Aorta (tissue), 5 donors: ENCODE measurements around the gene RNF215. TPM values are rescaled to one million over a fixed set of nuclear protein-coding genes. Genes with fewer than 3 reads are reported as not detected.

Experiments used
- ATAC-seq: fragments of 200-7000 bp; cut with Tn5 transposase; one replicate; pipeline ENCODE4 v1.9.1; 2022; ENCODE audit warnings: moderate library complexity; ENCODE audit not compliant: low FRiP score
- DNase-seq, 2 donors: peaks; one replicate each; pipeline ENCODE4 v3.0.0-alpha.2; 2020
- H3K27ac ChIP-seq, 2 donors: one replicate each; pipeline ENCODE4 v1.5.1; 2013; ENCODE audit warnings: low read length in 2 of 2, mild to moderate bottlenecking in 2 of 2, moderate library complexity in 2 of 2, control low read depth in 1 of 2, inconsistent platforms in 1 of 2, low read depth in 1 of 2
- H3K27me3 ChIP-seq, 2 donors: one replicate each; pipeline ENCODE4 v1.6.1; 2013; ENCODE audit warnings: control low read depth in 1 of 2, low read length in 1 of 2, mild to moderate bottlenecking in 1 of 2, moderate library complexity in 1 of 2; ENCODE audit not compliant: insufficient read depth in 2 of 2, control insufficient read depth in 1 of 2
- H3K36me3 ChIP-seq, 2 donors: one replicate each; pipeline ENCODE4 v1.6.1; 2013; ENCODE audit warnings: control low read depth in 1 of 2, low read length in 1 of 2, mild to moderate bottlenecking in 1 of 2; ENCODE audit not compliant: insufficient read depth in 2 of 2, control insufficient read depth in 1 of 2
- H3K4me1 ChIP-seq, 2 donors: one replicate each; pipeline ENCODE4 v1.6.1; 2013; ENCODE audit warnings: low read length in 2 of 2, control low read depth in 1 of 2, mild to moderate bottlenecking in 1 of 2, moderate library complexity in 1 of 2; ENCODE audit not compliant: insufficient read depth in 2 of 2, control insufficient read depth in 1 of 2
- H3K4me3 ChIP-seq, 2 donors: one replicate each; pipeline ENCODE4 v1.5.1; 2013; ENCODE audit warnings: low read length in 2 of 2, control low read depth in 1 of 2, mild to moderate bottlenecking in 1 of 2
- H3K9me3 ChIP-seq: one replicate; pipeline ENCODE4 v1.6.1; 2013; ENCODE audit warnings: mild to moderate bottlenecking, low read length; ENCODE audit not compliant: control insufficient read depth
- WGBS, 2 donors: extraction: QIAGEN DNeasy Blood & Tissue Kit; methylation state at CpG; one replicate each; pipeline ENCODE4 v1.1.7; 2013; 5-methylcytosine and 5-hydroxymethylcytosine counted together
- intact Hi-C, 2 donors: fragments of 100-400 bp; cut with DNase I; formaldehyde crosslinking; loops; one replicate each; pipeline versions ENCODE4 v1.14.2 to v1.15.0; 2022
- polyA plus RNA-seq, 2 donors: library from polyadenylated mRNA; stranded (reverse); fragments of 200-250 nt; gene quantifications; one replicate each; pipeline ENCODE4 v1.2.3, GENCODE V29; 2013
- total RNA-seq, 2 donors: library from RNA; stranded (reverse); fragmentation: NEBNext Ultra II Directional; extraction: Animal tissue kit (Norgen Biotek cat#: 25700); gene quantifications; one replicate each; pipeline ENCODE4 v1.2.1, GENCODE V29; 2021
- donor health status: healthy with polysubstance abuse.
- donor health status: Bipolar disorder and iron deficiency.
- donor health status: DM: no; HTN: no; CAD: no.
- donor health status: DM: no; HTN: no; CAD: no.
- donor health status: DM: yes; HTN: yes; CAD: no.

The RNF215 gene
- total and polyA plus RNA-seq, 4 donors = 4.5 to 22.6 (median 18.3) TPM

DNA sequence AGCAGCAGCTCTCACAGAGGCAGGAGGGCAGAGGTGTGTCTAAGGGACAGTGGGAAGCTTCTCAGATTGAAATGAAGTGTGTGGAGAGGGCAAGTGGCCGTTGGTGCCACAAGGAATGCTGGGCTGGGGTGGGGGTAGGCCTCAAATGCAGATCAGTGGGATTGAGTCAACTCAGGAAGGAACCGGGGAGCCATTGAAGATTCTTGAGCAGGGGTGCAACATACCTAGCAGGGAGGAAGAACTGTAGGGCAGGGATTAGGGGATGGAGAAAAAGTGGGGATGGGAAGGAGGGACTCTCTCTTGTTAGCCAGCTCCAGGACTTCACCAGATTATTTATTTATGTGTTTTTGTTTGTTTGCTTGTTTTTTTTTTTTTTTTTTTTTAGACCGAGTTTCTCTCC lies 6.7 kb upstream of the RNF215 start:
- DNase-seq = no peak
- intact Hi-C loops = no loop called here
- H3K4me3 ChIP-seq = no peak overlapping the region
- ATAC-seq = no peak
- H3K4me1 ChIP-seq = peaks cover 0 to 2% of the 10 kb centered on the region in 2 donors
- no peak overlapping the region for H3K27ac ChIP-seq
- 83 to 92% methylated on average over 3 of the region's 3 CpGs for WGBS, 2 donors
- no peaks in the 10 kb centered on the region for H3K9me3 ChIP-seq
- no peaks in the 10 kb centered on the region for H3K36me3 ChIP-seq
- no peaks in the 10 kb centered on the region for H3K27me3 ChIP-seq

- 85% methylated on average over 7 of the region's 7 CpGs for WGBS, 2 donors
- intact Hi-C loops = no loop called here
- no peak for ATAC-seq
Observed at GRCh38 chr22:30393322-30393680, 6.1 kb upstream of the RNF215 start.

DNA sequence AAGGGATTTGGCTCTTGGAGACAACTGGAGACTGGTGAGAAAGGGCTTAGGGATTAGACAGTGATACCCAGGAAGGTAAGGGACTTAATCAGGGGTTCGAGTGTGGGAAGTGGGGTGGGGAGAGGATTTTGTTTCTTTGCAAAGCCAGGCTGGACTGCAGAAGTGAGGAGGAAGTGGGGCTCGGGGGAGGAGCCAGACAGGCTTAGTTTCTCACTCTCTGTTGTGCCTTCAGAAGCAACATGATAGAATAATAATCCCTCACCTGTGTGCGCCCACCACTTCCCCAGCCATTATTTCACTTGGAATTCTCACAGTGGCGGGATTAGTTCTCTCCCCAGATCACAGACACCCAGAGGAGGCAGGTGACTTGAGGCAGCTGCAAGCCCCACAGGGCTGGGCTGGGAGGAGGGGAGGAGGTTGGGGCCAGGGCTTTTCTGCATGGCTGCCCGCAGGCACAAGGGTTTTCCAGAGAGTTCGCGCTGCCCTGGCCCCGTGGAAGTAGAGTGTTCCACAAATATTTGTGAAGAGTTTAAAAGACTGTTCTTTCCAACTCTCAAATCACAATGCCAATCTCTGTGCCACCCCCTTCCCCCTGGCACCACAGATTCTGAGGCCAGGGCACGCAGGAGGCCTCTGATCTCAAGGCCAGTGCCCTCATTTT lies 5.6 kb upstream of the RNF215 start:
- Histone ChIP-seq H3K4me1 (no peaks in the 10 kb centered on the region), H3K9me3 (no peaks in the 10 kb centered on the region), H3K27me3 (no peaks in the 10 kb centered on the region), H3K36me3 (no peaks in the 10 kb centered on the region), H3K4me3 (no peak overlapping the region), H3K27ac (no peak overlapping the region)
- DNase-seq (no peak), ATAC-seq (no peak)
- WGBS, 2 donors = 72 to 78% methylated on average over 9 of the region's 9 CpGs
- intact Hi-C loops = no loop called here

More at GRCh38 chr22:30393322-30393680, 6.1 kb upstream of the RNF215 start:
- H3K9me3 ChIP-seq = no peaks in the 10 kb centered on the region
- no peak overlapping the region for H3K4me3 ChIP-seq
- no peaks in the 10 kb centered on the region for H3K4me1 ChIP-seq
- DNase-seq = no peak
- no peaks in the 10 kb centered on the region for H3K27me3 ChIP-seq
- H3K27ac ChIP-seq = no peak overlapping the region
- no peaks in the 10 kb centered on the region for H3K36me3 ChIP-seq

DNA sequence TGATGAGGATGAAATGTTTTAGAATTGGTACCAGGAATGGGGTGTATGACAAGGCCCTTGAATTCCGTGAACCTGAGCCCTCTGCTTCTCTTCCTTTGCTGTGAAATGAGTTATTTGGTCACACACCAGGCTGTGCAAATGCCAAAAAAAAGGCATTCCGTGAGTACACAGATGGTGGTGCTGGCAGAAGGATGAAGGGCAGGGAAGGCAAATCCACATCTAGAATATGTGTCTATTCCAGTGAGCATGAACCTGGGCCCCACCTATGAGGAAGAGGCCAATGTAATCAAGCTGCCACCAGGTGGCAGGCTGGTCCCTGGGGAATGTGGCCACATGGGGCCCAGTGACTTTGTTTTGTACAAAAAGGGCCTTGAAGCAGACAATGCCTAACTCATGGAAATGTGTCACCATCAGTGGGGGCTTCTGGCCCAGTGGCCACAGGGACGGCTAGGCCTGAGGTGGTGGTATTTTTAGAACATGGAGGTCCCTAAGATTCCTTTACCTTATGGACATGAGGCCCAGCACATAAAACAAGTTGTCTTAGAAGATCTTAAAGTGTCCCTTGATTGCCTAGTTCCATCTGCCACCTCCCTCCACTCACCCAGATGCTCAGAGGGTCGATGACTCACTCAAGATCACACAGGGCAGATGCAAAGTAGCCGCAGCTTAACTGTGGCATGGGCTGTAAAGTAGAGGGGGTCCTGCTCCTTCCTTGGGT lies 3.9 kb upstream of the RNF215 start:
- Histone ChIP-seq H3K36me3 (no peaks in the 10 kb centered on the region), H3K27me3 (no peaks in the 10 kb centered on the region), H3K4me1 (no peaks in the 10 kb centered on the region), H3K9me3 (no peaks in the 10 kb centered on the region), H3K4me3 (no peak overlapping the region), H3K27ac (no peak overlapping the region)
- 57 to 58% methylated on average over 5 of the region's 5 CpGs for WGBS, 2 donors
- intact Hi-C loops = loop anchor here in 1 of 2 donors (2.0 kb wide), 1 partner anchor 94 kb away; no protein-coding TSS in a partner anchor
- DNase-seq = peak in 1 of 2 donors; percentile 74
- no peak for ATAC-seq

GRCh38 chr22:30386608-30386959 lies 627 bp downstream of the RNF215 start:
- WGBS, 2 donors = 20 to 22% methylated on average over 10 of the region's 10 CpGs
- ATAC-seq (peak; percentile 4), DNase-seq (peak in 1 of 2 donors; percentile 54)
- intact Hi-C loops = loop anchor here (2.0 kb wide), 4 partner anchors 30 to 278 kb away; partner anchors contain the start of genes CASTOR1 (in 1 of the 2), CCDC157 (in 1 of the 2) and SF3A1 (in 1 of the 2)
- Histone ChIP-seq H3K36me3 (no peaks in the 10 kb centered on the region), H3K9me3 (no peaks in the 10 kb centered on the region), H3K27ac (no peak overlapping the region), H3K4me1 (no peaks in the 10 kb centered on the region), H3K4me3 (peak overlapping the region; percentile 56 to 88), H3K27me3 (no peaks in the 10 kb centered on the region)

- Histone ChIP-seq H3K36me3 (no peaks in the 10 kb centered on the region), H3K4me3 (no peak overlapping the region), H3K4me1 (no peaks in the 10 kb centered on the region), H3K27ac (no peak overlapping the region), H3K9me3 (no peaks in the 10 kb centered on the region), H3K27me3 (no peaks in the 10 kb centered on the region)
- 90 to 92% methylated on average over 10 of the region's 10 CpGs for WGBS, 2 donors
- no peak for DNase-seq
- intact Hi-C loops = loop anchor here (2.0 kb wide), 4 partner anchors 29 to 277 kb away; partner anchors contain the start of genes CASTOR1 (in 1 of the 2), CCDC157 (in 1 of the 2) and SF3A1 (in 1 of the 2)
- ATAC-seq = no peak
Observed at GRCh38 chr22:30385942-30386341, 1.3 kb downstream of the RNF215 start.

GRCh38 chr22:30383061-30383460 lies 4.2 kb downstream of the RNF215 start:
- Histone ChIP-seq H3K4me3 (no peak overlapping the region), H3K27ac (no peak overlapping the region), H3K36me3 (no peaks in the 10 kb centered on the region), H3K4me1 (no peaks in the 10 kb centered on the region), H3K9me3 (no peaks in the 10 kb centered on the region), H3K27me3 (no peaks in the 10 kb centered on the region)
- ATAC-seq (no peak), DNase-seq (no peak)
- WGBS, 2 donors = 62 to 86% methylated on average over 3 of the region's 3 CpGs
- intact Hi-C loops = no loop called here

GRCh38 chr22:30382340-30382739 lies 4.9 kb downstream of the RNF215 start:
- no peak for DNase-seq
- H3K9me3 ChIP-seq = no peaks in the 10 kb centered on the region
- no peaks in the 10 kb centered on the region for H3K36me3 ChIP-seq
- H3K4me3 ChIP-seq = no peak overlapping the region
- H3K4me1 ChIP-seq = no peaks in the 10 kb centered on the region
- ATAC-seq = no peak
- no peak overlapping the region for H3K27ac ChIP-seq
- H3K27me3 ChIP-seq = no peaks in the 10 kb centered on the region
- intact Hi-C loops = no loop called here
- 90 to 95% methylated on average over 5 of the region's 5 CpGs for WGBS, 2 donors

DNA sequence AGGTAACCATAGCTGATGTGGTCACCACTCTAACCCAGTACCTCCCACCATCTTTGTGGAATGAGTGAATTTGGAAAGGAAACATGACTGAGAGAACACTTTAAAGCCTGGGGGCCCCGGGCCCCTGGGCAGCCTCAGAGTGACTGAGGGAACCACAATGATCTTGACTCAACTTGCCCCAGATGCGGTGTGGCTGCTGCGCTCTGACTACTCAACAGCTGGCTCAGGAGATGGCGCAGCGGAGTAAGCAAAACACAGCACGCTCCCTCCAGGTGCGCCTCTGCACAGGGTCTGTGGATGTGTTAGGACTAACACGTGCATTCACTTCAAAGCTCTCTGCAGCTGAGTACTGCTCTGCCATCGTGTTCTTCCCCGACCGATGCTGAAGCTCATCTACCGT lies 5.9 kb downstream of the RNF215 start:
- Histone ChIP-seq H3K4me3 (no peak overlapping the region), H3K27ac (no peak overlapping the region), H3K27me3 (no peaks in the 10 kb centered on the region), H3K4me1 (no peaks in the 10 kb centered on the region), H3K36me3 (no peaks in the 10 kb centered on the region), H3K9me3 (no peaks in the 10 kb centered on the region)
- no peak for ATAC-seq
- WGBS, 2 donors = 85 to 92% methylated on average over 12 of the region's 12 CpGs
- no peak for DNase-seq
- intact Hi-C loops = no loop called here
